ENCODE results near the gene GAST.

Gene GAST

DNA sequence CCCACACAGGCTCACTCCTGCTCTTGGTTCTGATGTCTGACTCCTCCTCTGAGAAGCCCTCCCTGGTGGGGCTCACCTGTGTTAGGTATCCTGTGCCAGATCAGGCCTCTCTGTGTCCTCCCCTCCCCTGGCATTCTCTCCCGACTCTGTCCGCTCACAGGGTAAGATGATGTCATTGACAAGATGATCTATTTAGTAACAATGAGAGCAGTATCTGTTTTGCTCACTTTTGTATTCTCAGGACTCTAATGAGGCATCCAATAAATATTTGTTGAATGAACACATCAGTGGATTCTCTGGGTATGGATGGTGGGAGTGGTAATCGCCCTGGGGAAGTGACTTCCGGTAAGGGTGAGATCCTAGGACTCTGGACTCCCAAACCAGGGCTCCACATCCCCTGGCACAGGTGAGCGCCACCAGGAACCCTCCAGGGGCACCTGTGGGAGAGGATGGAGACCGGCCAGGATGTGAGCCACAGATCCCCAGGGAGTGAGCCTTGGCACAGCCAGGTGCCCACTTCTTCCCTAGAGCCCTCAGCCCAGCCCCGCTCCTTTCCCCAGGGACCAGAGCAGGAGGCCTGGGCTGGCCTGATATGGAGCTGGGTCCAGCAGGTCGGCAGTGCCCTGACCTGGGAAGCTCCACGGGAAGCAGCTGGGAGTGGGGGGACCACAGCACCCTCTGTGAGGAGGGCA, 27.7 kb downstream of the GAST start:
- DNase-seq (ENCODE audit: low spot score): no peak

GRCh38 chr17:41740506-41740905, 28.4 kb downstream of the GAST start:
- DNase-seq (ENCODE audit: low spot score): no peak

DNA sequence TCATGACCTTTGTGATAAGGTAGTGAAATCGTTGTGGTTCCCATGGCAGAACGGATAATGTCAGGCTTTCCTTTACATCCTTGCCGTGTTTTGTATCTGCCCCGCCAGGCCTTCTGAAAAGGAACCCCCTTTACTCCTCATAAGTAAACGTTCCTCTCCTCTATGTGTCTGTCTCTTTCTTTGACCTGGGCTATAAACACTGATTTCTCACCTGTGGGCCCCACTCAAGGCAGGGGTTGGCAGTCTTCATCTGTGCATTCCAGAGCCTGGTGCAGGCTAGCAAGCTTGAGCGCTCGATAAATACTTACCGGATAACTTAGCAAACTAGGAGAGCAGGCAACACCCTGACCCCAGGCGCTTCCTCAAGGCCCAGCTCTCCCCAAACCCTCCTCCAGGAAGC, 29.6 kb downstream of the GAST start:
- no peak for DNase-seq (ENCODE audit: low spot score)

- DNase-seq (ENCODE audit: low spot score): no peak
These were observed 36.1 kb downstream of the GAST start for GRCh38 chr17:41748275-41748674.

DNA sequence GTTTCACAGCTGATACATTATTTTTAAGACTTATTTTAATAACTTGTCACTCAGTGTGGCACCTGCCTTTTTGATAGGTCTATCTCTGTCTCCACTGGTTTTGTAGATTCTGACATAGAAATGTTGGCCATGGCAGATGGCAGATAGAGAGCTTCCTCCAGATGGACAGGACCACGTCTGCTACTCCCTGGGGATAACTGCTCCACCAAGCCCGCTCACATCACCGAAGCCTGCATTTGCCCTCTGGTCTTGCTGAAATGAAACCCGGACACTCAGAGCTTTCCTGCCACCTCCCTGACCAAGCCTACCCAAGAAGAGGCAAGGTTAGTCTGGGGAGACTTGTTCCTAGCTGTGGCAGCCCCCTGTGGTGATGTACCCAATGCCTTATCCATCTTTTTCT, 38.7 kb downstream of the GAST start:
- DNase-seq (ENCODE audit: low spot score): no peak

GRCh38 chr17:41751288-41751687, 39.2 kb downstream of the GAST start:
- DNase-seq (ENCODE audit: low spot score): no peak

GRCh38 chr17:41754066-41754465, 41.9 kb downstream of the GAST start:
- no peak for DNase-seq (ENCODE audit: low spot score)

DNA sequence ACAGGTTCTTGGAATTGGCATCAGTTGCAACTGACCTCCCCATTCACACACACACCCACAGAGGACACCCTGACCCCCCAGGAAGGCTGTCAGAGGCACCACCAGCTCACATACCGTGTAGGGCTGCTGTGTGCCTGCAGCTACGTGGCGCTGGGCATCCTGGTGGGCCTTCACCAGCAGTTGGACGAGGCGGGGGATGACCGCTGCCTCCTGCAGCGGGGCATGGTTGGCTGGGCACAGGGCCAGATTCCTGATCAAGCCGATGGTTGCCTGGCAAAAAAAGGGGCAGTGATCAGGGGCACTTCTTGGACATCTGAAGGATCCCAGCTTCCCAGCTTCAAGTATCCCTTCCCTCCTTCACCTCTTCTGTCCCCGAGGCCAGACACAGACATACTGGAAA, 46.5 kb downstream of the GAST start:
- DNase-seq (ENCODE audit: low spot score): peak; percentile 10

DNA sequence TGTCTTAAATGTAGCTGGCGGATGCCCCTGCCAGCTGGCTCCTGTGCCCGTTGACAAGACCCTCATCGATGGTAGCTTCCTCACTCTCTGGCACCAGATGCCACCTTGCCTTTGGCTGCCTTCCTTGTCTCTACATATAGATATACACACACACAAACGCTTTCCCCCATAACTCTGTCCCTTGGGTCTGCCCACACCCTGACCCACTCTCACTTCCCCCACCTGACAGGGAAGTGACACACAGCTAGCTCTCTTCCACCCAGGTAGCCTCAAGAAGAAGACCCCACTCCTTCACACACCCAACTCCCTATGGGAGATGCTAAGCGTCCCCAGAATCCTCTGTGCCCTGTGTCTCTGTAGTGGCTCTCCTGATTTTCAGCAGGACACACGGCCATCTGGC, 48.7 kb downstream of the GAST start:
- no peak for DNase-seq (ENCODE audit: low spot score)

GRCh38 chr17:41762391-41762790, 50.3 kb downstream of the GAST start:
- no peak for DNase-seq (ENCODE audit: low spot score)

DNA sequence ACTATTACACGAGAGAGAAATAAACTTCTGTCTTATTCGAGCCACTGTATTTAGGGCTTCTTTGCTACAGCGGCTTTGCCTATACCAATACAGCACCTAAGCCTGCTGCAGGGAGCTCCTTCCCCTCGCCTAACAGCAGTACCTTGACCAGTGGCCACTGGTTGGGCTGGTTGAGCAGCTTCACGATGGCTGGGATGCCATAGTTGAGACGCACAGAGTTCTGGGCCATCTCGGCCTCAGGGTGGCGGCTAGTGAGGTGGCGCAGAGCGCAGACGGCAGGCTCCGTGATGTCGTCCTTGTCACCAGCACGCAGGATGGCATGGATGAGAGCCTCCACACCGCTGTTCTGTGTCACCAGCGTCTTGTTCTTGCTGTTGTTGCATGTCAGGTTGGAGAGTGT, 50.7 kb downstream of the GAST start:
- DNase-seq (ENCODE audit: low spot score): peak; percentile 2

DNA sequence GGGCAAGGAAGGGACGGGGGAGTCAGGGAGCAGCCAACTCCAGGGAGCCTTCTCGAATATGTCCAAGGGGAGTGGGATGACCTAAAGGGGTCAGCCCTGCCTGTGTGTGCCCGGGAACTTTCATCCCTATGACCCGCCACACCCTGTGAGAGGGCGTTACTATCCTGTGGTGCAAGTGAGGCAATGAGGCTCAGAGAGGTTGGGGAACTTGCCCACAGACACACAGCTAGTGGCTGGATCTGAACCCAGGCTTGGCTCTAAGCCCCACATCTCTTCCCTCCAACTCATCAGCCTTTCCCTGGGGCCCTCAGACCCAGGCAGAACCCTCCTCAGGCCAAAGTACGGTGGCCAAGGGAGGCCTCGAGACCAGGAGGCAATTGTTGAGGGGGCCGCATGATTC, 51.2 kb downstream of the GAST start:
- DNase-seq (ENCODE audit: low spot score): peak; percentile 3

Measured in iPS-NIHi11 (cell line).